ENCODE measurements around the gene MSLN.

The MSLN gene

GRCh38 chr16:805474-805873, 44.9 kb downstream of the MSLN start:
- no peak for TF ChIP-seq CTCF (conservative IDR thresholded peaks at IDR 0.05; ENCODE audit: low read length)
- no peak overlapping the region for H3K4me3 ChIP-seq (ENCODE audit: low read length)
- no peak for DNase-seq (ENCODE audit: low read depth)

GRCh38 chr16:807347-808084, 47.0 kb downstream of the MSLN start:
- DNase-seq (ENCODE audit: low read depth), result peak; percentile 88
- TF ChIP-seq CTCF (conservative IDR thresholded peaks at IDR 0.05; ENCODE audit: low read length), result no peak
- peak overlapping the region; percentile 77 for H3K4me3 ChIP-seq (ENCODE audit: low read length)

GRCh38 chr16:808085-808386, 47.5 kb downstream of the MSLN start:
- TF ChIP-seq CTCF (conservative IDR thresholded peaks at IDR 0.05; ENCODE audit: low read length), result no peak
- peak overlapping the region; percentile 77 for H3K4me3 ChIP-seq (ENCODE audit: low read length)

DNA sequence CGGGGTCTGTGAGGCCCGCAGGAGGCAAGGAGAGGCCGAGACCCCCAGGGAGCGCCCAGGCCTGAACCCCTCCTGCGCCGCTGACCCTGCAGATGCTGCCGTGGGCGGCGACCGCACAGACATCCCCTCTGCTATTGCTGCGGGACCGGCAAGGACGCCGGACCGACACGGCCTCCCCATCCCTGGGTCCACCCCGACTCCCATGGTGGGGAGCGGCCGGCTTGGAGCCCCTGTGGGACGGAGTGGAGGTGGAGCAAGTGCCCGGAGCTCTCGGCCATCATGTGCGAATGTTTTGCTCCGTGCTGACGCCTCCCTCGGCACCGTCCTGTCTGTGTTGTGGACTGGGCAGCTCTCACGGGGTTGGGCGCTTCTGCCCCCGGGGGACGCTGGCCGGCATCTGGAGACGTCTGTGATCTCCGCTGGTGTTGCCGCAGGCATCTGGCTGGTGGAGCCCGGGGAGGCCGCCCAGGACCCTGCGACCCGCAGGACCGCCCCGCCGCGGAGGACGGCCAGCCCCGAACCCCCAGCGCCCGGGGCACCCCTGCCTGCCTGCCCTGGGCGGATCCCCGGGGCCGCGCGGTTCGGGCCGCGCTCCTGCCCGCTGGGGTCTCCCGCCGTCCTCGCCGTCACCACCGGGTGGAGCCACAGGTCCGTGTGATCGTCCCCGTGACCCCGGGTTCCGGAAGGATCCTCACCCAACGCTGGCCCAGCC, 52.8 kb downstream of the MSLN start:
- peak overlapping the region; percentile 35 for H3K4me3 ChIP-seq (ENCODE audit: low read length)
- peak; percentile 57 for TF ChIP-seq CTCF (conservative IDR thresholded peaks at IDR 0.05; ENCODE audit: low read length)
- DNase-seq (ENCODE audit: low read depth), result peak; percentile 6

More at GRCh38 chr16:808085-808386, 47.5 kb downstream of the MSLN start:
- no peak for DNase-seq (ENCODE audit: low read depth)

GRCh38 chr16:813916-814412, 53.4 kb downstream of the MSLN start:
- no peak for TF ChIP-seq CTCF (conservative IDR thresholded peaks at IDR 0.05; ENCODE audit: low read length)
- DNase-seq (ENCODE audit: low read depth), result no peak
- no peak overlapping the region for H3K4me3 ChIP-seq (ENCODE audit: low read length)

DNA sequence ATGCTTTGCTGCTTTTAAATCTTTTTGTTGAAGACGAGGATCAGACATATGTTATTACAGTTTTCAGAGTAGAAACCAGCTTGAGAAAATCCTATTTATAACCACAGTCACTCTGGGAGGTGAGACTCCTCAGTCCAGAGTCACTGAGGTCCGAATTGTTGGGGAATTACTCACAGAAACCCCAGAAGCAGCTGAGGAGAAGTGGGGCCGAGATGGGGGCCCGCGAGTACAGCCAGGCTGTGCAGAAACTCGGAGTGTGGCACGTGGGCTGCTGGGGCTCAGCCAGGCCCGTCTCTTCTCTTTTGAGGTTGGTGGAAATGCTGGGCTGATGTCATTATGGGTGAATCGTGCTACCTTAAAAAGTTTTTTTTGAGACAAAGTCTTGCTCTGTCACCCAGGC, 54.4 kb downstream of the MSLN start:
- H3K4me3 ChIP-seq (ENCODE audit: low read length), result no peak overlapping the region
- TF ChIP-seq CTCF (conservative IDR thresholded peaks at IDR 0.05; ENCODE audit: low read length), result no peak
- DNase-seq (ENCODE audit: low read depth), result peak; percentile 64

DNA sequence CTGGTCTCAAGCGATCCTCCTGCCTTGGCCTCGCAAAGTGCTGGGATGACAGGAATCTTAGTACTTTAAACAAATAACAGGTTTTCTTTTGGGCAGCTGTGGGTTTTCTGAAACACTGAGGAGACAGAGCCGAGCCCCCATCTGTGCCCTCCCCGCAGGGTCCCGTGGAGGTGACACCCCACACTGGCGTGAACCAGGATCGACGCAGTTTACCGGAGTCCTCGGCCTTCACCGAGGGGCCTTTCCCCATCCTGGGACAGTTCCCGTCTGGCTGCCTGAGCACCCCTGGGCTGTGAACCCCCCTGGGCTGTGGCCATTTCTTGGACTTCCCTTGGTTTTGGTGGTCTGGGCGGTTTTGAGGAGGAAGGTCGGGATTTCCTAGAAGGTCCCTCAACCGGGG, 55.3 kb downstream of the MSLN start:
- no peak for TF ChIP-seq CTCF (conservative IDR thresholded peaks at IDR 0.05; ENCODE audit: low read length)
- DNase-seq (ENCODE audit: low read depth), result no peak
- no peak overlapping the region for H3K4me3 ChIP-seq (ENCODE audit: low read length)
